ENCODE data around the gene CYTH1. TPM values are rescaled to one million over a fixed set of nuclear protein-coding genes. Genes with fewer than 3 reads are reported as not detected.
A peak's percentile ranks its signal among the peaks of the same experiment; 100 is the strongest.

The CYTH1 gene
- total RNA-seq, 1 donor from 2014 or later: 28.9 TPM

DNA sequence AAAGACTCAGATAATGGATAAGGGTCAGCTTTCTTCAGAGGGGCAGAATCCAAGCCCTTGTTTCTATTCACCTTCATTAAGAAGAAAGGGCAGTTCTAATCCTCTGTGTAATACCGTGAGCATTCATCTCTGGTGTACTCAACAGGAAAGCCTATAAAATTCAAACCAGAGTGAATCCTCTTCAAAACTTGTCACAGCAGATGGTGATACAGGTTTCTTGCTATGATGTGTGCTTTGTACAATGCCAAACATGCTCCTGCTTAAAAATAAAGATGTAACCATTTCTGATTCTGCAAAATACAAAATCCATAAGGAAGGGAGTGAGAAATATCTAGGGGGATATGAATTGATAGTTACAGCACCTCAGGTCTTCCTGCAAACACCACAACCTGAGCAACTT lies 49.7 kb downstream of the CYTH1 start:
- Histone ChIP-seq H3K4me1 (peaks cover 80% of the 10 kb centered on the region), H3K9me3 (replicated peaks) (no peaks in the 10 kb centered on the region), H3K27ac (replicated peaks) (peak overlapping the region; percentile 91), H3K27me3 (ENCODE audit: low read depth) (no peaks in the 10 kb centered on the region), H3K4me3 (no peak overlapping the region), H3K36me3 (no peaks in the 10 kb centered on the region)
- TF ChIP-seq, protein P1, sequence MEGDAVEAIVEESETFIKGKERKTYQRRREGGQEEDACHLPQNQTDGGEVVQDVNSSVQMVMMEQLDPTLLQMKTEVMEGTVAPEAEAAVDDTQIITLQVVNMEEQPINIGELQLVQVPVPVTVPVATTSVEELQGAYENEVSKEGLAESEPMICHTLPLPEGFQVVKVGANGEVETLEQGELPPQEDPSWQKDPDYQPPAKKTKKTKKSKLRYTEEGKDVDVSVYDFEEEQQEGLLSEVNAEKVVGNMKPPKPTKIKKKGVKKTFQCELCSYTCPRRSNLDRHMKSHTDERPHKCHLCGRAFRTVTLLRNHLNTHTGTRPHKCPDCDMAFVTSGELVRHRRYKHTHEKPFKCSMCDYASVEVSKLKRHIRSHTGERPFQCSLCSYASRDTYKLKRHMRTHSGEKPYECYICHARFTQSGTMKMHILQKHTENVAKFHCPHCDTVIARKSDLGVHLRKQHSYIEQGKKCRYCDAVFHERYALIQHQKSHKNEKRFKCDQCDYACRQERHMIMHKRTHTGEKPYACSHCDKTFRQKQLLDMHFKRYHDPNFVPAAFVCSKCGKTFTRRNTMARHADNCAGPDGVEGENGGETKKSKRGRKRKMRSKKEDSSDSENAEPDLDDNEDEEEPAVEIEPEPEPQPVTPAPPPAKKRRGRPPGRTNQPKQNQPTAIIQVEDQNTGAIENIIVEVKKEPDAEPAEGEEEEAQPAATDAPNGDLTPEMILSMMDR (IDR thresholded peaks at IDR 0.05; ENCODE audit: borderline replicate concordance): no peak
- DNase-seq: no peak
- intact Hi-C loops (cut with micrococcal nuclease): no loop called here

DNA sequence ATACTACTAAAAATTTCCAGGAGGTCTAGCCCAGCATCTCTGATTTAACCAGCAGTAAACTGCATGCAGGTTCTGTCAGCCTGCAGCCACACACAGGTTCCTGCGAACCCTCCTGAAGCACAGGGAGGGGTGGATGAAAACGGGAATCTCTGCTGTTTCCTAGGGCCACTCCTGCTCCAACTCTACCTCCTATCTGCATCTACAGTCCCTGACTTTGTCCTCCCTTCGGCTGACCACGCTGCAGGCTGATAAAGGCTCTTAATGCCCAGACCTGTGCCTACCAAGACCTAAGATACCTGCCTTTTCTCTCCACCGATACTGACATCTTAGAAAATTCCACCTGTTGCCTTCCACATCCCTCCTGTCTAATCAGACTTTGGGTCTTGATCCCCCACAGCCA lies 50.2 kb downstream of the CYTH1 start:
- H3K4me1 ChIP-seq: peaks cover 80% of the 10 kb centered on the region
- TF ChIP-seq, protein P1 (IDR thresholded peaks at IDR 0.05; ENCODE audit: borderline replicate concordance): no peak
- no peaks in the 10 kb centered on the region for H3K36me3 ChIP-seq
- no peaks in the 10 kb centered on the region for H3K27me3 ChIP-seq (ENCODE audit: low read depth)
- no peaks in the 10 kb centered on the region for H3K9me3 ChIP-seq (replicated peaks)
- intact Hi-C loops (cut with micrococcal nuclease): no loop called here
- no peak for DNase-seq
- no peak overlapping the region for H3K4me3 ChIP-seq
- H3K27ac ChIP-seq (replicated peaks): peak overlapping the region; percentile 91

DNA sequence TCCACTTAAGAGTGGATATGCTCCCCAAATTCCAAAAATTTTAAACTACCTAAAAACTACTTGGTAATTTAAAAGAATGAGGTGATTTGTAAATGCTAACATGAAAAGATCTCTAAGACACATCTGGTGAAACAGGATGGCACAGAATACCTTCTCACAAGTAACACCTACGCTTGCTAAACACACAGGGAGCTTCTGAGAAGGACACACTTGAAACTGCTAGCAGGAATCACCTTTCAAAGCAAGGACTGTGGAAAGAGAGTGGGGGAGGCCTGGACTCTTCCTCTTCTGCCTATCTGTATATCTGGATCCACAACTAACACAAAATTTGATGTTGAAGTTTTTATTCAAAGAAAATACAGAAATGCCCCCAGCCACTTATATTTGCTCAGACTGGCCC lies 52.4 kb downstream of the CYTH1 start:
- no peak overlapping the region for H3K4me3 ChIP-seq
- intact Hi-C loops (cut with micrococcal nuclease): no loop called here
- no peaks in the 10 kb centered on the region for H3K27me3 ChIP-seq (ENCODE audit: low read depth)
- TF ChIP-seq, protein P1 (IDR thresholded peaks at IDR 0.05; ENCODE audit: borderline replicate concordance): no peak
- no peak for DNase-seq
- no peaks in the 10 kb centered on the region for H3K9me3 ChIP-seq (replicated peaks)
- H3K27ac ChIP-seq (replicated peaks): no peak overlapping the region
- H3K4me1 ChIP-seq: peaks cover 80% of the 10 kb centered on the region
- H3K36me3 ChIP-seq: no peaks in the 10 kb centered on the region

DNA sequence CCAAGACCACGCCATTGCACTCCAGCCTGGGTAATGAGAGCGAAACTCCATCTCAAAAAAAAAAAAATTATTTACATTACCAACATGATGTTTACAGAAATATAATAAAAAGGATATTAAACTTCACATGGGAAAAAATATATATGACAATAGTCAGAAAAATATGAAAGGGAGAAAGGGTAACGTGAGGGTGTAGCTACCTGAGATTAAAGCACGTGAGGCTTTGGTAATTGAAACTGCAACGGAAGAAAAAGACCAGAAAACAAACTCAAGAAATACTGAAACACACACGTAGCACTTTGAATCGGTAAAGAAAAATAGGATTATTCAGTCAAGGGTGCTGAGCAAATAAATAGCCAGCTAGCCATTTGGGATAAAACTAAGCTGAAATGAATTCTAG lies 53.6 kb downstream of the CYTH1 start:
- no peaks in the 10 kb centered on the region for H3K36me3 ChIP-seq
- H3K9me3 ChIP-seq (replicated peaks): no peaks in the 10 kb centered on the region
- no peak overlapping the region for H3K27ac ChIP-seq (replicated peaks)
- no peaks in the 10 kb centered on the region for H3K27me3 ChIP-seq (ENCODE audit: low read depth)
- H3K4me3 ChIP-seq: no peak overlapping the region
- DNase-seq: no peak
- peaks cover 80% of the 10 kb centered on the region for H3K4me1 ChIP-seq
- TF ChIP-seq, protein P1 (IDR thresholded peaks at IDR 0.05; ENCODE audit: borderline replicate concordance): no peak
- intact Hi-C loops (cut with micrococcal nuclease): no loop called here

DNA sequence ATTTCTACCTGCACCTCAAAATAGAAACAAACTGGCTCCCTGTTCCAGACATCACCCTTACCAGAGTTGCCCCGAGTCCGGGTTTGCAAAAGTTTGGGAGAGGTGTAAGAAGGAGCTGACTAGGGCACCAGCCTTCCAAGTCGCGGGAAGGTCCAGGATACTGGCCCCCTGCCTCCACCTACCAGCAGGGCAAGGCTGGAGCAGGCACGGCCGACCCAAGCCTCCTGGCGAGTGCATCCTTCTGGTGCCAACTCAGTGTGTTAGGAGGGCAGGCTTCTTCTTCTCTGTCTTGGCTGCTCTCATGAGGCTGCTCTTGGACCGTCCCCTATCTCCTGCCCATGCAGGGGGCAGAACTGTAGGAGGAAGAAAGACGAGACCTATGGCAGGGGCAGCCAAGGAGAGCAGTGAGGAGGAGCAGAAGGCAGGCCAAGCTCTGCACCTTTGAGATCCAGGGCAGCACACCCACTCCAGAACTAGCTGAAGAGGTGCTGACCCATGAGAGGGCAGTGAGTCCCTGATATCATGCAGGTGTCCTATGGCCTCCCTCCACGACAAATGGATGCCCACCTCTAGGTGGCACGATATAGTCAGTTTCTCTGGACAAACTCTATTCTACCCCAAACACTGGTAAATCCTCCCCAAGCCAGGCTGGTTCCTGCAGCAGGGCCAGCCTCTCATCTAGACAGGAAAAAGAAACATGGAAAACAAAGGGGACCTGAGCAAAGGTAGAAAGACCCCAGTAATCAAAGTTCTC lies 54.4 kb downstream of the CYTH1 start:
- Histone ChIP-seq H3K27ac (replicated peaks) (no peak overlapping the region), H3K4me1 (peaks cover 80% of the 10 kb centered on the region)

More for the DNA sequence above, 54.4 kb downstream of the CYTH1 start:
- intact Hi-C loops (cut with micrococcal nuclease): no loop called here
- no peak overlapping the region for H3K4me3 ChIP-seq
- TF ChIP-seq, protein P1 (IDR thresholded peaks at IDR 0.05; ENCODE audit: borderline replicate concordance): no peak
- DNase-seq: no peak
- H3K9me3 ChIP-seq (replicated peaks): no peaks in the 10 kb centered on the region
- no peaks in the 10 kb centered on the region for H3K27me3 ChIP-seq (ENCODE audit: low read depth)
- no peaks in the 10 kb centered on the region for H3K36me3 ChIP-seq

Measured in left ventricle myocardium inferior (tissue), 1 donor.